SK-N-SH (cell line): ENCODE results near the gene INF2. TPM values are rescaled to one million over a fixed set of nuclear protein-coding genes. Genes with fewer than 3 reads are reported as not detected.

Source experiments
- CTCF ChIA-PET: fragments of 300-600, 350-600 bp; formaldehyde crosslinking; extraction: SDS; loops from one replicate; lab custom pipeline; 2021; lab: Yijun Ruan, JAX
- POLR2A ChIA-PET: fragments of 350-600 bp; sonication (Branson Sonifier 250); formaldehyde crosslinking; extraction: SDS; loops from one replicate; lab custom pipeline; 2020; ENCODE audit warnings: antibody characterized with exemption, inconsistent platforms; lab: Yijun Ruan, JAX
- DNase-seq: peaks from one replicate; pipeline ENCODE4 v3.0.0; 2012
- H2AFZ ChIP-seq: fragments of 200-600 bp; sonication (generic); 2 replicates; pipeline ENCODE4 v1.8.1; 2016; ENCODE audit warnings: antibody characterized with exemption, mild to moderate bottlenecking, low read depth
- H3F3A ChIP-seq: fragments of 200-600 bp; sonication (generic); replicated peaks from 2 replicates; pipeline ENCODE3; 2016; ENCODE audit warnings: antibody characterized with exemption, mild to moderate bottlenecking; ENCODE audit not compliant: insufficient read depth
- H3K27ac ChIP-seq, 2 experiments: fragments of 200-500 bp in 1 of 2; fragments of 200-600 bp in 1 of 2; sonication (Bioruptor generic) in 1 of 2; sonication (generic), shearing (Covaris generic) in 1 of 2; 2 replicates each; pipeline versions ENCODE4 v1.5.1 to v1.6.1; 2014 to 2016; ENCODE audit warnings: low read depth in 2 of 2, inconsistent platforms in 1 of 2, low read length in 1 of 2, mild to moderate bottlenecking in 1 of 2, mixed read lengths in 1 of 2
- H3K27me3 ChIP-seq: fragments of 200-600 bp; sonication (generic), shearing (Covaris generic); 2 replicates; pipeline ENCODE4 v1.6.1; 2016; ENCODE audit warnings: mixed run types; ENCODE audit not compliant: insufficient read depth
- H3K36me3 ChIP-seq, 2 experiments: fragments of 200-500 bp in 1 of 2; fragments of 200-600 bp in 1 of 2; sonication (Bioruptor generic) in 1 of 2; sonication (generic) in 1 of 2; replicated peaks in 1 of 2; 2 replicates each; pipeline versions ENCODE3 to v1.5.1; 2014 to 2016; ENCODE audit warnings: low read length in 1 of 2, mild to moderate bottlenecking in 1 of 2; ENCODE audit not compliant: insufficient read depth in 2 of 2, control insufficient read depth in 1 of 2
- H3K4me1 ChIP-seq, 2 experiments: fragments of 200-500 bp in 1 of 2; fragments of 200-600 bp in 1 of 2; sonication (Bioruptor generic) in 1 of 2; sonication (generic), shearing (Covaris generic) in 1 of 2; 2 replicates each; pipeline versions ENCODE4 v1.5.1 to v1.6.1; 2014 to 2016; ENCODE audit warnings: low read depth in 1 of 2, low read length in 1 of 2, mixed run types in 1 of 2; ENCODE audit not compliant: insufficient read depth in 2 of 2, control insufficient read depth in 1 of 2
- H3K4me2 ChIP-seq: fragments of 200-600 bp; sonication (generic), shearing (Covaris generic); 2 replicates; pipeline ENCODE4 v1.6.1; 2017; ENCODE audit warnings: mixed run types
- H3K4me3 ChIP-seq, 2 experiments: fragments of 200-500 bp in 1 of 2; fragments of 200-600 bp in 1 of 2; sonication (Bioruptor generic) in 1 of 2; sonication (generic), shearing (Covaris generic) in 1 of 2; 2 replicates each; pipeline versions ENCODE4 v1.5.1 to v1.8.1; 2014 to 2016; ENCODE audit warnings: low read depth in 2 of 2, inconsistent platforms in 1 of 2, low read length in 1 of 2, mild to moderate bottlenecking in 1 of 2, mixed read lengths in 1 of 2, moderate library complexity in 1 of 2
- H3K79me2 ChIP-seq: fragments of 200-600 bp; sonication (generic); 2 replicates; pipeline ENCODE4 v1.8.1; 2017; ENCODE audit warnings: mild to moderate bottlenecking; ENCODE audit not compliant: insufficient read depth
- H3K9ac ChIP-seq: fragments of 200-600 bp; sonication (generic); 2 replicates; pipeline ENCODE4 v1.6.1; 2017; ENCODE audit warnings: mixed run types
- H3K9me2 ChIP-seq: fragments of 200-600 bp; sonication (generic); 2 replicates; pipeline ENCODE4 v1.6.1; 2017; ENCODE audit warnings: mixed run types
- H3K9me3 ChIP-seq: fragments of 200-600 bp; sonication (generic); 2 replicates; pipeline ENCODE4 v1.6.1; 2017; ENCODE audit warnings: mixed run types, mild to moderate bottlenecking, moderate library complexity
- H4K20me1 ChIP-seq: fragments of 200-600 bp; sonication (generic); 2 replicates; pipeline ENCODE4 v1.6.1; 2017; ENCODE audit warnings: mild to moderate bottlenecking, mixed run types; ENCODE audit not compliant: insufficient read depth
- CTCF ChIP-seq: fragments of 200-600 bp; sonication (generic); IDR thresholded peaks from 2 replicates; pipeline ENCODE4 v1.6.1; 2017; ENCODE audit warnings: antibody characterized with exemption, mild to moderate bottlenecking, moderate library complexity
- EP300 ChIP-seq, 2 experiments: IDR thresholded peaks; 2 replicates each; pipeline versions ENCODE4 v1.4.0 to v1.6.1; 2012; ENCODE audit warnings: borderline replicate concordance in 1 of 2, low read depth in 1 of 2, low read length in 1 of 2
- EZH2phosphoT487 ChIP-seq: fragments of 200-600 bp; sonication (generic); IDR thresholded peaks from 2 replicates; pipeline ENCODE4 v1.6.1; 2017; ENCODE audit warnings: low read depth, mixed run types, mild to moderate bottlenecking, antibody characterized with exemption, moderate library complexity, borderline replicate concordance
- FOXJ3 ChIP-seq: sonication (generic); formaldehyde crosslinking; IDR thresholded peaks from 2 replicates; pipeline ENCODE4 v1.5.1; 2020; ENCODE audit warnings: mild to moderate bottlenecking, missing genetic modification reagents
- GATA2 ChIP-seq: sonication (generic); formaldehyde crosslinking; IDR thresholded peaks from 2 replicates; pipeline ENCODE4 v1.5.0; 2020; ENCODE audit warnings: mild to moderate bottlenecking, missing genetic modification reagents
- IRF3 ChIP-seq: fragments of 150-350 bp; IDR thresholded peaks from 2 replicates; pipeline ENCODE4 v1.6.1; 2016; ENCODE audit warnings: mild to moderate bottlenecking, low read depth, low read length
- MXI1 ChIP-seq: IDR thresholded peaks from 2 replicates; pipeline ENCODE4 v1.6.1; 2012; ENCODE audit warnings: mild to moderate bottlenecking, low read depth, low read length, improper control_type of control experiment
- PBX3 ChIP-seq: IDR thresholded peaks from 2 replicates; pipeline ENCODE4; 2012
- RAD21 ChIP-seq: IDR thresholded peaks from 2 replicates; pipeline ENCODE4 v1.6.1; 2012; ENCODE audit warnings: mild to moderate bottlenecking, low read length
- RCOR1 ChIP-seq: fragments of 150-350 bp; IDR thresholded peaks from 2 replicates; pipeline ENCODE4 v1.6.1; 2017; ENCODE audit warnings: antibody characterized with exemption, low read length
- RXRA ChIP-seq: IDR thresholded peaks from 2 replicates; pipeline ENCODE4 v1.4.0; 2012; ENCODE audit warnings: low read depth, mild to moderate bottlenecking, borderline replicate concordance
- SMC3 ChIP-seq: IDR thresholded peaks from 2 replicates; pipeline ENCODE4 v1.6.1; 2012; ENCODE audit warnings: low read depth, low read length, improper control_type of control experiment
- TAF1 ChIP-seq: IDR thresholded peaks from 2 replicates; pipeline ENCODE4 v1.6.1; 2012; ENCODE audit warnings: low read depth, mild to moderate bottlenecking, low read length, moderate library complexity, borderline replicate concordance
- TEAD4 ChIP-seq: IDR thresholded peaks from 2 replicates; pipeline ENCODE4 v1.4.0; 2012; ENCODE audit warnings: mild to moderate bottlenecking, borderline replicate concordance; ENCODE audit not compliant: insufficient read depth
- YY1 ChIP-seq: IDR thresholded peaks from 2 replicates; pipeline ENCODE4 v1.4.0; 2012; ENCODE audit warnings: low read depth, mild to moderate bottlenecking
- ZBTB33 ChIP-seq: IDR thresholded peaks from 2 replicates; pipeline ENCODE4 v1.4.0; 2012; ENCODE audit warnings: low read depth, borderline replicate concordance
- WGBS: methylation state at CpG from one replicate; pipeline ENCODE4 v1.1.6; 2017; ENCODE audit warnings: low lambda C conversion rate; 5-methylcytosine and 5-hydroxymethylcytosine counted together
- polyA plus RNA-seq, 3 experiments: library from polyadenylated mRNA; depleted of rRNA; stranded (reverse); fragments of >200 nt; gene quantifications; 2 replicates each; pipeline ENCODE4 v1.2.3, GENCODE V29; 2012

Gene INF2
- polyA plus RNA-seq, 1 of the 3 experiments (the other 2 are of a cell fraction): 32.5 TPM

DNA sequence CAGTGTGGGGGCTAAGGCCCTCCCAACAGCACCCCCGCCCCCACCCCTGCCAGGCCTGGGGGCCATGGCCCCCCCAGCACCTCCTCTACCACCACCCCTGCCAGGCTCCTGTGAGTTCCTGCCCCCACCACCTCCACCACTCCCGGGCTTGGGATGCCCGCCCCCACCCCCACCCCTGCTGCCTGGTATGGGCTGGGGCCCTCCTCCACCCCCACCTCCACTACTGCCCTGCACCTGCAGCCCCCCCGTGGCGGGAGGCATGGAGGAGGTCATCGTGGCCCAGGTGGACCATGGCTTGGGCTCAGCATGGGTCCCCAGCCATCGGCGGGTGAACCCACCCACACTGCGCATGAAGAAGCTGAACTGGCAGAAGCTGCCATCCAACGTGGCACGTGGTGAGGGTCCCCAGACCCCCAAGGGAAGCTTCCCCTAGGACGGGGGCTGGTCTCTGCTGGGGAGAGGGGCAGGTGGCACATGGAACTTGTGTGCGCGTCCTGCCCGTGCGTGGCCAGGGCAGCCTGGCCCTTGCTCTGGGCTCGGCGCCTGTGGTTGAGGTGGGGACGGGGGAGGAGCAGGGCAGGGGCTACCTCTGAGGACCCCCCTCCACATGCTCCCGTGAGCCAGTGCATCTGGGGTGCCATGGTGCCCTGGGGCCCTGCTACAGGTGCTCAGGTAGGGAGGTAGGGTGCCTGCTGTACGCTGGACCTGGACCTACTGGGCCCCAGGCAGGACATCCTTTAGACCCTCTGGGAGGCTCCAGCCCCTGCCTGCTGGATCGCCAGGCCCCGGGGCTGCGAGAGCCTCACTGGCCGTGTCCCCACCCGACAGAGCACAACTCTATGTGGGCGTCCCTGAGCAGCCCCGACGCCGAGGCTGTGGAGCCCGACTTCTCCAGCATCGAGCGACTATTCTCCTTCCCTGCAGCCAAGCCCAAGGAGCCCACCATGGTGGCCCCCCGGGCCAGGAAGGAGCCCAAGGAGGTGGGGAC lies 18.5 kb downstream of the INF2 start:
- Histone ChIP-seq H3K79me2 (no peaks in the 10 kb centered on the region), H3K9me3 (no peaks in the 10 kb centered on the region)
- TF ChIP-seq EP300 (IDR thresholded peaks at IDR 0.05; ENCODE audit: borderline replicate concordance in 1 of 2, low read depth in 1 of 2, low read length in 1 of 2) (no peak), TEAD4 (no peak), RCOR1 (no peak), TAF1 (no peak), YY1 (no peak), FOXJ3 (CRISPR knock-in tag) (no peak), EZH2phosphoT487 (no peak), MXI1 (no peak), PBX3 (no peak), RXRA (no peak), IRF3 (no peak)
- TF ChIP-seq, all 33 proteins: peak for 0
- H3K4me3 ChIP-seq: no peak overlapping the region
- 29% methylated on average over 9 of the region's 34 CpGs for WGBS
- H3K27ac ChIP-seq: no peak overlapping the region; a peak in 1 of 4 replicates
- no peak for DNase-seq
- H3K9ac ChIP-seq: no peak overlapping the region
- H3K36me3 ChIP-seq: peaks cover 0 to 36% of the 10 kb centered on the region in 2 experiments
- no peak overlapping the region for H3K4me2 ChIP-seq
- no peaks in the 10 kb centered on the region for H3K27me3 ChIP-seq
- no peaks in the 10 kb centered on the region; a peak in 1 of 4 replicates for H3K4me1 ChIP-seq
- CTCF ChIA-PET: interaction anchor here (0.9 to 3.3 kb wide), 14 partner anchors 10 to 68 kb away, joined by 3 to 33 read pairs (median 6); partner anchors contain the start of gene ADSS1
- H4K20me1 ChIP-seq: no peaks in the 10 kb centered on the region; the same call in 1 of the 2 replicates
- POLR2A ChIA-PET: no interaction called here
- H3K9me2 ChIP-seq: no peaks in the 10 kb centered on the region
- no peaks in the 10 kb centered on the region for H3F3A ChIP-seq
- no peak overlapping the region for H2AFZ ChIP-seq

- TF ChIP-seq RAD21 (peak; percentile 79), GATA2 (CRISPR knock-in tag) (no peak), SMC3 (peak; percentile 79), ZBTB33 (no peak), CTCF (peak; percentile 96)
- Histone ChIP-seq H3K9me2 (no peaks in the 10 kb centered on the region), H3K27me3 (no peaks in the 10 kb centered on the region), H3K4me2 (no peak overlapping the region), H3K4me3 (no peak overlapping the region; a peak in 1 of 4 replicates), H3K4me1 (no peaks in the 10 kb centered on the region; a peak in 1 of 4 replicates), H3K36me3 (peaks cover 0 to 36% of the 10 kb centered on the region in 2 experiments), H4K20me1 (no peaks in the 10 kb centered on the region; the same call in 1 of the 2 replicates), H3K27ac (no peak overlapping the region), H3K9me3 (no peaks in the 10 kb centered on the region), H3K79me2 (no peaks in the 10 kb centered on the region), H2AFZ (no peak overlapping the region), H3K9ac (no peak overlapping the region), H3F3A (no peaks in the 10 kb centered on the region)
- 29% methylated on average over 11 of the region's 20 CpGs for WGBS
- ChIA-PET CTCF (interaction anchor here (0.6 to 3.3 kb wide), 32 partner anchors 9 to 631 kb away, joined by 3 to 33 read pairs (median 5); partner anchors contain the start of gene ADSS1), POLR2A (interaction anchor here (0.9 kb wide), 1 partner anchor 16 kb away, joined by 3 read pairs; no protein-coding TSS in a partner anchor)
- DNase-seq: peak; percentile 97
Measured at GRCh38 chr14:104708606-104709268, 19.3 kb downstream of the INF2 start.
